GM21423 (cell line): Measurements from ENCODE around the gene WFIKKN1.
A peak's percentile ranks its signal among the peaks of the same experiment; 100 is the strongest.

Source experiments
- ATAC-seq: cut with Tn5 transposase; IDR thresholded peaks from one replicate; pipeline ENCODE4 v1.9.1; 2021; ENCODE audit warnings: mild to moderate bottlenecking, moderate library complexity; ENCODE audit not compliant: unreplicated experiment

Gene WFIKKN1

GRCh38 chr16:652454-653305, 21.9 kb downstream of the WFIKKN1 start:
- ATAC-seq, result no peak

DNA sequence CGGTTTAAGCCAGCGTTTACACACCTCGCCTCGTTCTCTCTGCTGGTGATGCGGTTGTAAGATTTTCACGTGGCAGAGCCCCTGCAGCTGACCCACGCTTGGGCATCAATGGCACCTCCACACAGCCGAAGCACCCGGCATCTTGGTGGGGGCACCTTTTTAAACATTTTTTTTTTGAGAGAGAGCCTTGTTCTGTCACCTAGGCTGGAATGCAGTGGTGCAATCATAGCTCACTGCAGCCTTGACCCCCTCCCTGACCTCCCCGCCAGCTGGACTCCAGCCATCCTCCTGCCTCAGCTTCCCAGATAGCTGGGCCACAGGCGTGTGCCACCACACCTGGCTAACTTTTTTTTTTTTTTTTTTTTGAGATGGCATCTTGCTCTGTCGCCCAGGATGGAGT, 23.2 kb downstream of the WFIKKN1 start:
- ATAC-seq, result no peak

DNA sequence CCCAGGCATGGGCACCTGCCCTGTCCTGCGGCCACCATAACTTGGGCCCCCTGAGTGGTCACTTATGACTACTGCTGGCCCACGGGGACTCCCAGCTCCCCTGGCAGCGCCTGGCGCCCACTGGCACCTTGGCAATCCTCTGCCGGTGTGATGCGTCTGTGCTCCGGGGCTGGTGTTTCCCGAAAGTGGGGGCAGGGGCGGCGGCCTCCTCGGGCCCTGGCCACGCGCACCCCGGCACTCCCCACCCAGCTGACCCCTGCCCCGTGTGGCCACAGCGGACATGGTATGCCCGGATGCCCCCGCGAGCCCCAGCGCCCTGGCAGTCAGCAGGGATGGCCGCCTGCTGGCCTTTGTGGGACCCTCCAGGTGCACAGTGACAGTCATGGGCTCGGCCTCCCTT, 26.7 kb downstream of the WFIKKN1 start:
- ATAC-seq, result no peak

DNA sequence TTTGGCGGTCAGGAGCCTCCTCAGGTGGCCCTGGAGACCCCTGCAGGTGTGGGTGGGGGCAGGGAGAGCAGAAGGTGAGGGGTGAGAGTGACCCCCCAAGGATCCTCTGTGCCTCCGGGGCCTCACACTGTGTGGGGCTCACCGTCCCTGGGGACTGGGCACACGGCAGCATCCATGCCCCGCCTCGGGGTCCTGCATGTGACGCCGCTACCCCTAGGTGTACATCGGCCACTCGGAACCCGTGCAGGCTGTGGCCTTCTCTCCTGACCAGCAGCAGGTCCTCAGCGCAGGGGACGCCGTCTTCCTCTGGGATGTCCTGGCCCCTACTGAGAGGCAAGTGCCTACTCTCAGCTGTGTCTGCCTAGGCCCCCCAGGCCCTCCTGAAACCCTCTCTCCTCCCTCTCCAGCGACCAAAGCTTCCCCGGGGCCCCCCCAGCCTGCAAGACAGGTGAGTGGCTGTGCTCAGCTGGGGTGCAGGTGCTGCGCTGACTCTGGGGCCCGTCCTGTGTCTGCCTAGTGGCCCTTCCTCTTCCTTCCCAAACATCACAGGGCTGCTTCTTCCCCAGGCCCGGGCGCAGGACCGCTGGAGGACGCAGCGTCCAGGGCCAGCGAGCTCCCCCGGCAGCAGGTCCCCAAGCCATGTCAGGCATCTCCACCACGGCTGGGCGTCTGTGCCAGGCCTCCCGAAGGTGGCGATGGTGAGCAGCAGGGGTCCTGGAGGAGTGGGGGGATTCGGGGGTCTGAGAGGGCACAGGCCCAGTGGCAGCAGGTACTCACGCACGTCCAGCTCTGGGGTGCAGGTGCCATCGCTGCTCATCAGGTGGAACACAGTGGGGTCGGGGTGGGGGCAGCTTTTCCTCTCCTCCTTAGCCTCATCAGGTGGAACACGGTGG, 28.1 kb downstream of the WFIKKN1 start:
- no peak for ATAC-seq

DNA sequence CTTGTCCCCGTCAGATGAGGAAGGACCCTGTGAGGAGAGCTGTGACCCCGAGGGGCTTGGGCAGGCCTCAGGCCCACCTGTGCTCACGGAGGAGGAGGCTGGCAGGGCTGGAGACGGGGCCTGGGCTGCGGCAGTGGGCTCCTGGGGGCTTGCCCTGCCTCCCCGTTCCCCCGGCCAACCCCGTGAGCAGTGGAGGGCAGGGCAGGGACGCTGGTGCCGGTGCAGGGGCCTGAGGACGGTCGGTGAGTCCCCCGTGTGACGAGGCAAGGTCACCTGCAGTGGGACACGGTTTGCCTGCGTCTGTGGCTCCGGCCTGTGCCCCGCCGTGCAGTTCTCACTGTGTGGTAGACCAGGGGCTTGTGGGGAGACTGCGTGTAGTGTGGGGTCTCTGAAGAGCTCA, 28.8 kb downstream of the WFIKKN1 start:
- ATAC-seq, result no peak

- ATAC-seq, result no peak
These were observed 29.3 kb downstream of the WFIKKN1 start for GRCh38 chr16:660132-660458.

DNA sequence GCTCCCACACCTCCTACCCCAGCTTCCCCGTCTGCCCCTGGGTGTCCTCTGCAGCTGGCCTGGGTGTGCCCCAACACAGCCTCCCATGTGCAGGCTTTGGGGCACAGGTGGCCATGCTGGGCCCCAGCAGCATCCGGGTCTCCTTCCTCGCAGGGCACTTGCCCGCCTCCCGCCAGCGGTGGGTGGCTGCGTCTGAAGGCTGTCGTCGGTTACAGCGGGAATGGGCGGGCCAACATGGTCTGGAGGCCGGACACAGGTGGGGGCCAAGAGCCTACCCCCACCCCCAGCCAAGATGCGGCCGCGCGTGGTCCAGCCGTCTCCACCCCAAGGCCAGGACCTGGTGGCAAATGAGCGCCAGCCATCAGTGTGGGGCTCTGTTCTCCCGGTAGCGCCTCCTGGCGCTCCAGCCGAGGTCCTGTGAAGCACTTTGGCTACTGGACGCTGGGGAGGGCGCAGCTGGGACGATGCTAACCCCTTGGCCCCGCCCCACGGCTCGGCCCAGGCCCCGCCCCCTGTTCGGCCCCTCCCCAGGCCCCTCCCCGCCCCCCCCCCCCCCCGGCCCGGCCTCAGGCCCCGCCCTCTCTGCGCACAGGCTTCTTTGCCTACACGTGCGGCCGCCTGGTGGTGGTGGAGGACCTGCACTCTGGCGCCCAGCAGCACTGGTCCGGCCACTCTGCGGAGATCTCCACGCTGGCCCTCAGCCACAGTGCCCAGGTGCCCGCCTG, 29.8 kb downstream of the WFIKKN1 start:
- ATAC-seq, result peak; percentile 38

- no peak for ATAC-seq
These were observed 30.5 kb downstream of the WFIKKN1 start for GRCh38 chr16:661184-661821.

DNA sequence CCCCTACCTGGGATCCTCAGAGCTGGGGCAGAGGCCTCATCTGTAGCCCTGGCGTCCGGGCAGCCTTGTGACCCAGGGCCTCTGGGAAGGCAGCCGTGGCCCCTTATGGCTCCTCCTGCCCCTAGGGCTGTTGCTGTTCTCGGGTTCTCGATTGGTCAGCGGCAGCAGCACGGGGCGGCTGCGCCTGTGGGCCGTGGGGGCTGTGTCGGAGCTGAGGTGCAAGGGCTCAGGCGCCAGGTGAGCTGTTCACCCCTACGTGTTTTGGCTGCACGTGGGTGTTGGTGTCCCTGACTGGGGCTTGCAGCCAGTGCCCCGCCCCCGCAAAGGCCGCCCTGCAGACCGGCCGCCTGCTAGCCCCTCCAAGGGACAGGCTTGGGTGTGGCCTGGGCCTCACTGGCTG, 31.3 kb downstream of the WFIKKN1 start:
- no peak for ATAC-seq

DNA sequence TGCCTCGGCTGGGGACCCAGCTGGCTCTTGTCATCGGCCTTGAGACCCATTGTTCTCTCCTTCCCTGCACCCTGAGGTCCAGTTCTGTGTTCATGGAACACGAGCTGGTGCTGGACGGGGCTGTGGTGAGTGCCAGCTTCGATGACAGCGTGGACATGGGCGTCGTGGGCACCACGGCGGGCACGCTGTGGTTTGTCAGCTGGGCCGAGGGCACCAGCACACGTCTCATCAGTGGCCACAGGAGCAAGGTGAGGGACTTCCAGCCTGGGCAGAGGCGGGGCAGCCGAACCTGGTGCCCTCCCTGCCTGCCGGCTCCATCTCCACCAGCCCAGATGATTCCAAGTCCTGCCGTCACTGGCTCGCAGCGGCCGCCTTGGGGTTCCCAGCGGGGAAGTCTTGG, 31.8 kb downstream of the WFIKKN1 start:
- no peak for ATAC-seq

DNA sequence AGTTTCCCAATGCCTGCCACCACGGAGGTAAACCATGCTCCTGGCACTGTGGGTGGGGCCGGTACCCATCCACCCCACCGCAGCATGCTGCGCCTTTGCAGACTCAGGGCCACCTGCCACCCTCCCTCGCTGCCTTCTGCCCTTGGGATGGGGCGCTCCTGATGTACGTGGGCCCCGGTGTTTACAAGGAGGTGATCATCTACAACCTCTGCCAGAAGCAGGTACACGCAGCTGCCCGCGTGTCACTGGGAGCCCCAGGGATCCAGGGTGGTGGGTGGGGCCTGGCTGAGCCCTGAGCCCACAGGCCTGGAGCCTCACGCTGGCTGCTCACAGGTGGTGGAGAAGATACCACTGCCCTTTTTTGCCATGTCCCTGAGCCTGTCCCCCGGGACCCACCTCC, 35.8 kb downstream of the WFIKKN1 start:
- ATAC-seq, result no peak

DNA sequence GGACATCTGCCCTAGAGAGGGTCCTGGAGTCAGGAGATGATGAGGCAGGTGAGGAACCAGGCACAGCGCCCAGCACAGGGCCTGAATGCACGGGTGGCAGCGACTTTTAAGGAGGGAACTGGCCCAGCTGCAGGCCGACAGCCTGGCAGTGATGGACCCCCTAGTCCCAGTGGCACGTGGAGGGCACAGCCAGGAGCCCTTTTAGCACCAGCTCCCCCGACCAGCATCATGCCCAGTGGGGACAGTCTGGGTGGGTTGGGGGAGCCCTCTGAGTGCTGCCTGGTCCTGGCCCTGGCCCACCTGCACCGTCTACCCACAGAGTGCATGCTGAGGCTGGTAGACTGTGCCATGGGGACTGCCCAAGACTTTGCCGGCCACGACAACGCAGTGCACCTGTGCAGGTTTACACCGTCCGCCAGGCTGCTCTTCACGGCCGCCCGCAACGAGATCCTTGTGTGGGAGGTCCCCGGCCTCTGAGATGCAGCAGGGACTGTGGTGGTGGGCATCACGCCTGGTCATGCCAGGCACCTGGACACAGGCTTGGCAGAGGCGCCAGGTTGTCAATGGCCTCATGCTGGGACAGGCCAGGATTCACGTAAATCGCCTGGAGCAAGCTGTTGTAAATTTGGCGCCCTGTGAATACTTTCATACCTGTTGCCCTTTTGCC, 36.5 kb downstream of the WFIKKN1 start:
- ATAC-seq, result no peak

- ATAC-seq, result peak; percentile 87
These were observed 37.2 kb downstream of the WFIKKN1 start, which contains the start of gene RHOT2 for GRCh38 chr16:667780-668518. Gene RHOT2 (plus strand): TSS chr16:668132. CDS start chr16:668200, 68 bp downstream.

DNA sequence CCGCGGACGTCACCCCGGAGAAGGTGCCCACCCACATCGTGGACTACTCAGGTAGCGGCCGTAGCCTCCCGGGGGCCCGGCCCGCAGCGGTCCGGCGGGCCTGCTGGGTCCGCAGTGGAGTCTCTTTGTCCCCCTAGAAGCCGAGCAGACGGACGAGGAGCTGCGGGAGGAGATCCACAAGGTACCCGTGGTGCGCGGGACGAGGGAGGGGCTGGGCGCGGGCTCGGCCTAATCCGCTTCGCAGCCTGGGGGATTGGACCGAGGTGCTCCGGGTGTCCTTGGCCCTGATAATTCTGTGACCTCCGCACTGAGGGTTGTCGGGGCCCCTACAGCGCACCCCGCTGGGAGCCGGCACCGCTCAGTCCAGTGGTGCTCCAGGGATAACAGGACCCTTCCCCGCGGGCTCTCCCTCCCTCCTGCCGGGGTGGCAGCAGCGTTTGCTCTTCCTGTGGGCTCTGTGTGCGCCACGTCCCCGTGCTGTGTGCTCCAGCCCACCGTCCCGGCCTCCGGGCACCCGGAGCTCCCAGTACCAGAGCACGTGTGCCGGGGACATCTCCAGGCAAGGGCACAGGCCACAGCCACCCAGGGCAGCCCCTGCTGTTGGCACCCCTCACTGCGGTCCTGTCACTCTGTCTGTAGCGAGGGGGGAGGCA, 37.9 kb downstream of the WFIKKN1 start:
- ATAC-seq, result no peak

DNA sequence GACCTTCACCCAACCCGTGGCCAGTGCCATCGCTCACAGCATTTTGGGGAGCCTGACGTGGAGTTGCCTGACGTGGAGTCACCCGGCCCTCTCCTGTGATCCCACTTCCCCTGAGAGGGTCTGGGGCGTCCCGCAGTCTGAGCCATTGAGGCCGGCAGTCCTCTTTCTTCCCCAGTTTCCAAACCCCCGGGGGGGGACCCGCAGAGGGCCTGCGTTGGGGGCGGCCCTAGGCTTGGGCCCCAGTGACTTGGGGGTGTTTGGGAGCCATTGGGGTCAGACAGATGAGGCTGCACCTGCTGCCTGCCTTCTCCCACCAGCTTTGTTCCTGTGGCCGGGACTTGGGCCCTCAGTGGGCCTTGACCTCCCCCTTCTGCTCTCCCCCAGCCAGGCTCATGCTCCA, 38.9 kb downstream of the WFIKKN1 start:
- no peak for ATAC-seq

- ATAC-seq, result no peak
These were observed 39.9 kb downstream of the WFIKKN1 start for GRCh38 chr16:670485-671352.

GRCh38 chr16:671353-672131, 40.8 kb downstream of the WFIKKN1 start:
- no peak for ATAC-seq
